HG03565 (cell line): ENCODE measurements around the gene HSD17B7.
"Not testable (repeated sequence)": the region's sequence is repeated elsewhere in the genome, so short reads cannot be mapped to it uniquely, and the experiment has no call there.

Experiments
- ATAC-seq: cut with Tn5 transposase; IDR thresholded peaks from one replicate; pipeline ENCODE4 v1.9.1; 2021; ENCODE audit warnings: mild to moderate bottlenecking, moderate library complexity; ENCODE audit not compliant: unreplicated experiment

The HSD17B7 gene, protein sequence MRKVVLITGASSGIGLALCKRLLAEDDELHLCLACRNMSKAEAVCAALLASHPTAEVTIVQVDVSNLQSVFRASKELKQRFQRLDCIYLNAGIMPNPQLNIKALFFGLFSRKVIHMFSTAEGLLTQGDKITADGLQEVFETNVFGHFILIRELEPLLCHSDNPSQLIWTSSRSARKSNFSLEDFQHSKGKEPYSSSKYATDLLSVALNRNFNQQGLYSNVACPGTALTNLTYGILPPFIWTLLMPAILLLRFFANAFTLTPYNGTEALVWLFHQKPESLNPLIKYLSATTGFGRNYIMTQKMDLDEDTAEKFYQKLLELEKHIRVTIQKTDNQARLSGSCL

DNA sequence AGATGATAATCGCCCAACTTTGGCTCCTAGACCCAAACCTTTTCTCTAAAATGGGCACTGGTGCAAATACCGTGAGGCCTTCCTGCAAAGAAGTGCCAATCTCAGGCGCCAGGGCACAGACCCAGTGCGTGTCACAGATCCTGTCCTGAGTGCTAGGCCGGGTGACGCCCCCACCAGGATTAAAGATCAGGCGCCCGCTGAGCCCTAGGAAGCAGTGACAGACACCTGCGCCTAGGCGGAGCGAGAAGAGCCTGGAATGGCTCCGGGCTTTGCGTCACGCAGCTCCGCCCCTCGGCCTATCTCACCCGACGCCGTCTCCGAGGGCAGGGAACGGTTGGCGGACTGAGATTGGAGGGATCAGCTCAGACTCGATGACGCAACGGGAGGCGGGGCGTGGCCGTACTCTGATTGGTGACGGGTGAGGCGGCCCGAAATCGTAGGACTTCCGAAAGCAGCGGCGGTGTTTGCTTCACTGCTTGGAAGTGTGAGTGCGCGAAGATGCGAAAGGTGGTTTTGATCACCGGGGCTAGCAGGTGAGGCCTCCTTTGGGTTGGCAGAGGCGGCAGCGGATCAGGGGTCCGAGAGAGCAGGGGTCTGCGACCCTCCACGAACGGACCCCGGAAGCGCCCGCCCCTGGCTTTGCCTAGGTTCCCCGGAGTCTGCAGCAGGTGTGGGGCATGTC lies at the start of gene HSD17B7:
TSS of gene HSD17B7 (plus strand) at position 400 of the 682 bp plus-strand sequence. CDS start at position 499, 99 bp downstream.
- peak; percentile 99 for ATAC-seq

DNA sequence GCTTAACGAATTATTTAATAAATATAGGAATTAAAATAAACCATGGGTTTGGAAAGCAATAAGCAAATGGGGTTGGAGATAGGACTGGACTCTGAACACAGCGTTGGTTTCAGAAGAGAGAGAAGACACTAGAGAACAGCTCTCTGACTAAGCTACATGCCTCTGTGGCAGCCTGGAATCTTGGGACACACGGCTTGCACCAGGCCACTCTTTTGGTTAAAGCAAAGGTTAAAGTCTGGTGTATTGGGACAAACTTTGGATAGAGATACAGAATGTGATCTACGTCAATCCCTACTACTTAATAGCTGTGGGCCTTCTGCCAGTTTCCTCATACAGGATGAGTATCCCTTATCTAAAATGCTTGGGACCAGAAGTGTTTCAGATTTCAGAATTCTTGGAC lies 49.7 kb upstream of the HSD17B7 start:
- no peak for ATAC-seq

DNA sequence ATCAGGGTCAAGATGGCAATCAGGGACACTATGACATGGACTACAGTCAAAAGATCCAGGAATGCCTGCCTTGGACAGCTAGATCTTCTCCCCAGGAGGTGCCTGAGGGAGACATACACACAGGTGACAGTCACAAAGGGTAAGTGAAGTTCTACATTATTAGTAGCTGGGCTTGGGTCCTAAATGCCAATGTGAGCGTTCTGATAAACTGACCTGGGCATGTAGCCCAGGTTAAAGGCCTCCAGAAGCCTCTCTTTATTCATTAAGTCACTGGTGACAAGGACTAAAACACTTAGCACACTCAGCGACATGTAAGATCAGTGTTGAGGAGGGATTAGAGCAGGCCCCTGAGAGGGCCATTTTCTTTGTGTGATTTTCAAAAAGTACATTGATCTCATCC lies 48.9 kb upstream of the HSD17B7 start:
- no peak for ATAC-seq

DNA sequence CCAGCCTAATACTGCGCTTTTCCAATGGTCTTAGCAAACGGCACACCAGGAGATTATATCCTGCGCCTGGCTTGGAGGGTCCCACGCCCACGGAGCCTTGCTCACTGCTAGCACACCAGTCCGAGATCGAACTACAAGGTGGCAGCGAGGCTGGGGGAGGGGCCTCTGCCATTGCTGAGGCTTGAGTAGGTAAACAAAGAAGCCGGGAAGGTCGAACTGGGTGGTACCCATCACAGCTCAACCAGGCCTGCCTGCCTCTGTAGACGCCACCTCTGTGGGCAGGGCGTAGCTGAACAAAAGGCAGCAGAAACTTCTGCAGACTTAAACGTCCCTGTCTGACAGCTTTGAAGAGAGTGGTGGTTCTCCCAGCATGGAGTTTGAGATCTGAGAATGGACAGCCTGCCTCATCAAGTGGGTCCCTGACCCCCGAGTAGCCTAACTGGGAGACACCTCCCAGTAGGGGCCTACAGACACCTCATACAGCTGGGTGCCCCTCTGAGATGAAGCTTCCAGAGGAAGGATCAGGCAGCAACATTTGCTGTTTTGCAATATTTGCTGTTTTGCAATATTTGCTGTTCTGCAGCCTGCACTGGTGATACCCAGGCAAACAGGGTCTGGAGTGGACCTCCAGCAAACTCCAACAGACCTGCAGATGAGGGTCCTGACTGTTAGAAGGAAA lies 44.1 kb upstream of the HSD17B7 start:
- not testable (repeated sequence) for ATAC-seq

DNA sequence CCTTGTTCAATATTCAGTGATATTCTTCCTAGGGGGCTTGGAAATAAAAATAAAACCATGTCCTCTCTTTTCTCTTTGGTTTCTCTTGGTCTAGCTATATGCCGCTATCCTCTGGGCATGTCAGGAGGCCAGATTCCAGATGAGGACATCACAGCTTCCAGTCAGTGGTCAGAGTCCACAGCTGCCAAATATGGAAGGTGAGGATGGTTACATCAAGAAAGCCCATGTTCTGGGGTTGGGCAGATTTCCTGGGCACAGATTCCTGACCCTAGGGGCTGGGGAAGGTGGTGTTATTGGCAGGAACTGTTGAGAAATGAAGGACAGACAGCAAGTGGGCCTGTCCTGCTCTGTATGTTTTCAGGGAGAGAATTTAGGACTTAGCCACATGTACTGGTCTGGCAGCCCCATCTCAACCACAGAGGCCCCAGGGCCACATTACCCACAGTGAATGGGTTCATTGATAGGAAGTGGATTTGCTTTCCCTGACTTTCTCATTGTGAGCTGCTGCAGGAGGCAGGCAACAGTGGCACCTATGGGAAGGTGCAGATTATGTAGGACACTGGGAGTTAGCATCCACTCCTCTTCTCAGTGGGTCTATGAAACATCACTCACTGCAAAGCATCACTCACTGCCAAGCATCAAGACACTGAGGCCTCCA lies 37.4 kb upstream of the HSD17B7 start:
- ATAC-seq: no peak

DNA sequence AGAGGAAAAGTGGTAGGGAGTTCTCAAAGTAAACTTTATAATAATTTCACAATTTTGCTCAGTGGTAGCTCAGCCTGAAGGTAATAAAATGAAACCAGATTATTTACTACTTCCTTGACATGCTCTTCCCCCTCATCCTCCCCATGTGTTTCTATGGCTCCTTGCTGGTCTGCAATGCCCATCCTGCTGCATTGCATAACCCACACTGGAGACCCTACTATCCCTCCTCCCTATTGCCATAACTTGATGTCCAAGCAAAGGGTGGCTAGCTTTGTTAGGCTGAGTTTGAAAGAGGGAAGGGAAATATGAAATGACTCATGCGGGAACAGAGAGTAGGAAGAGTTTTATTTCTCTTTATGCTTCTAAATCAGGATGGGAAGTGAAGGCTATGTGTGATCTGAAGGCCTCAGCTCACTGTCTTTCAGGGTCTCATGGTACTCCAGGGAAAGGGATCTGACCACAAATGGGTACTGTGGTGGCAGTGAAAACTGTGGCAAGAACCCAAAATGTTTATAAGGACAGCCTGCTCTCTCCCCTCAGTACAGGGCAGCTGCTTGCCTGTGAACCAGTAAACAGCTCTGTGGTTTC lies 36.4 kb upstream of the HSD17B7 start:
- ATAC-seq: no peak

DNA sequence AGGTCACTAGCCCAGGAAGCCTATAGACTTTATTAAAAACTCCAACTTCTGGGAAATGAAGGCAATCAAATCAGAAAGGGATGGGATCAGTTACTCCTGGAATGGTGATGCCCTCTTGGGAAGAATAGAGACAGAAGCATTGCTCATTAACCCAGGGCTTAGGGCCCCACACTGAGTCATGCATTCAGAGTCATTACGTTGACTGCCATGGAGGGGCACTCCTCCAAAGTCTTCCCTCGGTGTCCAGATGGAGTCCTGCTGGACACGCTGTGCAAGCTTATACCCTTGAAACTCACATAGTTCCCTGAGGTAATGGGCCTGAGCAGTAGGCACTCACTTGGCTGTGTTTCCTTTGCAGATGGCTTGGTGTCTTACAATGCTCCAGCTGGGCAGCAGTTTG lies 35.2 kb upstream of the HSD17B7 start:
- no peak for ATAC-seq

DNA sequence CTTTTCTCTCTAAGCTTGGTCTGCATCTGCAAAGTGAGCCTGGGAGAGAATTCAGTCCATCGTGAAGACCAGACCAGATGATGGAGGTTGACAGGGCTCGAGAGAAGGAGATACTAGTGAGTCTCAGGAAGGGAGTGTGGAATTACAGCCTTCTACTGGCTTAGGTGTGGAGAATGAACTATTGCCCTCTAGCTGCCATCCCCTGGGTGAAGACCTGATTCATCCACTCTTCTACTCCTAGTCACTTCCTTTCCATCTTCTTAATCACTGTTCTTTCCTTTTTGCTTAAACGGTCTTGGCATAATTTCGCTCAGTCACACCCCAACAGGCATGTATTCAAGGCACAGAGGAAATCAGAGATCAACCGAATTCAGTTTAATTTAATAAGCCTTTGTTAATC lies 34.0 kb upstream of the HSD17B7 start:
- no peak for ATAC-seq

DNA sequence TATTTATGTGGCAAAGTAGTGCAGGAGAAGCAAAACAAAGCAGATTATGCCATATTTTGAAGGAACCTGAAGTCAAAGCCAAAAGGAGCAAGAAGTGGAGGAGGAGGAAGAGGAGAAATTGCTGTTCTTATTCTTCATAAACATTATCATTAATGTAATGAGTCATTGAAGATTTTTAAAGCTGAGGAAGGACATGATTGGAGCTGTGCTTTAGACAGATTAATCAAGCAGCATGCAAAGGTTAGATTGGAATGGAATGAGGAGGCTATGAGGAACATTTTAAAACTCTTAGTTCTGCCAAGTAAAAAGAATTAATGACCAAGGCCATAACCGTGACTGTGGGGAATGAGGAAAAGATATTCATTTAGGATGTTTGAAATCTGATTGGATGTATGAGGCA lies 33.0 kb upstream of the HSD17B7 start:
- no peak for ATAC-seq

DNA sequence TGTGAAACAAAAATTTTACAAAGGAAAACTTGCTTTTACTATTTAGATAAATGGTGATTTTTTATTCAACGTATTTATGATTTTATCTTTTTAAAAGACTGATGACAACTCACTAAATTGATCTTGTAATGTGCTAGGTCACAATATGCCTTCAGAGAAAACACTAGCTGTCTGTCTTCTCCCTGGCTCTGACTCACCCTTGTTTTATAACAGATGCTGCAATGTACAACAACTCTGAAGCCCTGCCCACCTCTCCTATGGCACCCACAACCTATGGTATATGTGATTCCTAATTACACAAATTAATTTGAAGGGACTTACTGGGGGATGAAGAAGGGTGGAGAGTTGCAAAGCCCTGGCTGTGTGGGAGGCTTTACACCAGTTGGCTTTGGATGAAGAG lies 24.7 kb upstream of the HSD17B7 start:
- ATAC-seq: no peak

DNA sequence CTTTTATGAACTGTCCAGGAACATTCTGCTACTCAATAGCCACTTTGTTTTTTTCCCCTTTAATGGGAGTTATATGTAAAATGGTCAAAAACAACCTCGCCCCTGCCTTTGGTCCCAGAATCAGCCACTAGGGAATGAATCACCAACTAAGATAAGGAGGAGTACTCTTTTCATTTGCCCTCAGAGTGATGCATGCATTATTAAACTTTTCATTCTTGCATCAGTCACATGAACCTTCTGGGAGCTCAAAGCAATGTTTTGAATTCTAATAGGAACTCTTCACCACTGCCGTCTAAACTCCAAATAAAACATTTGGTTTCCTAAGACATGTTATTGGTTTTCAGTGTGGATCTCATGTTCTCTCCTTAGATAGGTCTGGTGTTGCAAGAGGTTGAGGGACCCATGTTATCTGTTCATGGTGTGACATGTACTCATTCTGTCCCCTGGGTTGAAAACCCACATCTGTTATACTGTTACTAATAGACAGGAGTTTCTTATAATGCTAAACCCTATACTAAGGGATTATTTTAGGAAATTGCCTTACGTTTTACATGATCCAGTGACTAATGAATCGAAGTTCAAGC lies 17.8 kb upstream of the HSD17B7 start:
- ATAC-seq: no peak

DNA sequence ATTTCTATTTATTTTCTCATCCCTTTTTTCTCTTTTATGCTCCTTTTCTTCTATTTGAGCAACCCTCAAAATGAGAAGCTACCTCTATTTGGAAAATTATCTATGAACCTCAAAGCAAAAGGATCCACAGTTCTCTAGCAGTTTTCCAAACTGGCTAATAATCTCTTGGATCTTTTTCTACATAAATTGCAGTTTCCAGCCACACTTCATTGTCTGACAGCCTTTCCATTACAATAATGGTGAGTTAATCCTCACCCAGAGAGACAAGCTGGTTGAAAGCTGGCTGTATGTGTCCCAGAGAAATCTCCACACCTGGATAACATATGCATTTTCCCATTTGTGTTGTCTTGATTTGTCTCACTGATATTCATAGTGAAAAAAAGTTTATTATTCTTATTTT lies 16.5 kb upstream of the HSD17B7 start:
- no peak for ATAC-seq

DNA sequence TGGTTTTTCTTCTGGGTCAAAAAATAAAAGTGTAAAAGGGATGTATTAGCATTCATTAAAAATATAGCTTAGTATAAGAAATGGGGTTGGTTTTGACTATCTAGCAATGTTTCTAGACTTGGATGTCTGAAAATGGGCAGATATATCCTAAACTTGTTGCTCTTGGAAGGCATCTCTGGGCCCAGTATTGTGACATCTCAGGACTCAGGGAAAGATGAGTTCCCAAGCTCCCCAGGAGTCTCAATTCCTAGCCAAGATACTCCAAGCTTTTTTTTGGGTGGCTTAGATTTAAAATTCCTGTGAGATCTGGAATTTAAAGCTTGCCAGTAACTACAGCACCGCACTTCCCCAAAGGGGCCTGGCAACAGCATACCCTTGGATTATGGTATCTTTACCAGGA lies 11.5 kb upstream of the HSD17B7 start:
- no peak for ATAC-seq

DNA sequence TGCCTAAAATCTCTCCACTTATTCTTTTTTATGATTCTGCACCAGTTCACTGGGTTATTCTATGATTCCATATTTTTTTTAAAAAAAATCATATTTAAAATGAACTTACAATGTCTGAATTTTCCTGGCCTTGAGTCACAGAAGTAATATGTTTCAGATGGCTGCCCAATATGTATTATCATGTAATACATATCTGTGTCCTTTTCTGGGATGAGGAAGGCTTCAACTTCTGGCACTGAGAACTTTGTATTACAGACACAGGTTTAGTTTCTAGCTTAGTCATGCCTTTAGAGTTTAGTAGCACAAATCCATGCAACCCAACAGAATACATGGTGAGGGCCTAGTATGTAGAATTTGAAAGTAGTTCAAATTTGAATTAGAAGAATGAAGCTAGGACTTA lies 7.8 kb upstream of the HSD17B7 start:
- ATAC-seq: no peak

DNA sequence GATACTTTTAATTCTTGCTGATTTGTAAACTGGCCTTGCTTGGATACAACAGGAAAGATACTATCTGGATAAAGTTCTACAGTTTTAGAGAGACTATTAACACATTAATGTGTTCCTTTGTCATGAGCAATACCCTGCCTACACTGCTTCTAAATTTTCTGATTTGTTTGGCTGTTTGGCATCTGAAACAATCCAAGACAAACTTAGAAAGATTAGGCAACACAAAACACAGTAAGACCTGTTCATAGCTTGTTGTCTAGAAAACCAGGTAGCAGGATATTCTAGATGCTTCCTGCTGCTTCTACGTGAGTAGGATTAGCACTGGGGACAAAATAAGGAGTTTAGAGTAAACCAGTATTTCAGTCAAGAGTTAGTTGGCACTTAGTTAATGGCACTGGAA lies 5.6 kb upstream of the HSD17B7 start:
- not testable (repeated sequence) for ATAC-seq

DNA sequence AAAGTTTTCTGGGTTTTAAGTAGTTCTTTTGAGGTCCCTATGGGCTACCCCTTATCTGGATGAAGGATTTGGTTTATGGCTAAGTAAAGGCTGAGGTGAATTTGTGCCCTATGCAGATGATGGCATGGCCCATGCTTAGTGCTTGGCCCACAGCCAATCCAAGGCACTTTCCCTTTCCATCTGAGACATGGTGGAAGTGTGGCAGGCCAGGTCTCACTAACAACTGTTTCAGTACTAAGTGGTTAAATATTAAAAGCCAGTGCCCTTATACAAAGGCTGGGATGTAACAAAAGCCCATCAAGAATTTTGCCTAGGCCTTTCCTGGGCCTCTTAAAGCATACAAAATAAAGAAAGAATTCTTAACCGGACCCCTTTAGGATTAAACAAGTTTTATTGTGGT lies 1.7 kb upstream of the HSD17B7 start:
- not testable (repeated sequence) for ATAC-seq

DNA sequence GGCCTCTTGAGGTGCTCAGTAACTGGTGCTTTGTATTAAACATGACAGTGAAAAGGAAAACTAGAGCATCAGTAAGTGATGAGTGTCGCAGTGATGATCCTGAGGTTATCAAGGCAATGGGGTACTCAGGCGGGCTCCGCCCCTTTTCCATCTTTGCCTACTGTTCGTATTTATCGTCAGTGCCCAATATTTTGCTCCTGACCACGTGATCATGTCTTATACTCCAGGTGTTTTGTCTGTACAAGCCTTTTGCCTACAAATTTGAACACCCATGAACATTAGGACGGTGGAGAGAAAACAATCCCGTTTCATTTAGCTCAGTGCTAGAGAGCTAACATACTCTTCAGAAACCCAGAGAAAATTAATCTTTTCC lies 469 bp downstream of the HSD17B7 start:
- ATAC-seq: peak; percentile 5

DNA sequence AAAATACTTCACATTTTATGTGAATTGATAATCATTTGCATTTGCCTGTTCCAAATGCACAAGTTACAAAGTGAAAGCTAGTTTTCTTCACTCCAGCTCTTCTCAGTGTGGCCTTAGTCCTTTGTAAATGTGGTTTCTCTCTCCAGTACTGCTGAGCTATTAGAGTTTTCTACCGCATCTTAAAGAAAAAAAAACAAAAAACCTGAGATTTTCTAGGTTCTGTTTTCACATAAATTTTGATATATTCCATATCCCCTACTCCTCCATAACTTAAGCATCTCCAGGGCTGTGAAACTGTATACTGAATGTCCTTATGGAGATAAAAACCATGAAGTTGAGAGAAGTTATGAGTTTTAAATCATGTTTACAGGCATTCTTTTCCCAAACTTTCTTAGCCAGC lies 3.8 kb downstream of the HSD17B7 start:
- not testable (repeated sequence) for ATAC-seq

DNA sequence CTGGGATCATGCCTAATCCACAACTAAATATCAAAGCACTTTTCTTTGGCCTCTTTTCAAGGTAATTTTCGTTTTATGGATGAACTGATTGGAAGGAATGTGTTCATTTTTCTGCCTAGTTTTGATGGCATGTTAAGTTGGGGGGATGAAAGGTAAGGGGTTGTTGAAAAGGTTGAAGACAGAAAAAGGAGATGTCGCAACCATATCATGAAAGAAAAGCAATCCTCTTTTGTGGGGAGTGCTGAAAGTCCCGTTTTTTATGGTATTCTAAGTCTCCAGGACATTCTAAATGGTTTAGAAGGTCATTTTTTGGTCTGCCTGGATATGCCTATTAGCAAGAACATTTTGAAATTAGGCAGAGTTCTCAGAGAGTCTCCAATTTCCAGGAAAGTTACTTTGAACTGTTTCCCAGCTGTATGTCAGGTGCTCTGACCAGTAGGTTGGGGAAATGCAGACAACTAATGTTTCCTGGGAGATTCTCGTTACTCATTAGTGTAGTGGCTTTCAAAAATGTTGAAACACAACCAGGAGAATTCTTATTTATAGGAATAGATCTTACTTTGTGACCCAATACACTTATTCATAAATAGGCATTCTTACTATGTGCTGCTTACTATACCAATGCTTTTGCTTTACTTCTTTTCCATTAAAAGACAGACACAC lies 6.2 kb downstream of the HSD17B7 start:
- not testable (repeated sequence) for ATAC-seq
